Measurements from ENCODE around the gene PTPRT. TPM values are rescaled to one million over a fixed set of nuclear protein-coding genes. Genes with fewer than 3 reads are reported as not detected.

Gene PTPRT
- total and polyA plus RNA-seq, 2 donors = 0.09 to 1.9 TPM

GRCh38 chr20:42475773-42476172, 713.9 kb downstream of the PTPRT start:
- no peak for DNase-seq (ENCODE audit: extremely low spot score)
- Histone ChIP-seq H3K4me1 (ENCODE audit: insufficient read depth) (no peaks in the 10 kb centered on the region), H3K4me3 (ENCODE audit: low read depth, low read length) (no peak overlapping the region), H3K36me3 (ENCODE audit: insufficient read depth) (no peaks in the 10 kb centered on the region), H3K27ac (ENCODE audit: low read depth) (no peak overlapping the region)
- WGBS = 91% methylated on average over 7 of the region's 7 CpGs

- H3K27ac ChIP-seq (ENCODE audit: low read depth) = no peak overlapping the region
- 58% methylated on average over 6 of the region's 6 CpGs for WGBS
- H3K4me1 ChIP-seq (ENCODE audit: insufficient read depth) = no peaks in the 10 kb centered on the region
- no peak for DNase-seq (ENCODE audit: extremely low spot score)
- H3K36me3 ChIP-seq (ENCODE audit: insufficient read depth) = no peaks in the 10 kb centered on the region
- H3K4me3 ChIP-seq (ENCODE audit: low read depth, low read length) = no peak overlapping the region
These were observed 715.1 kb downstream of the PTPRT start for GRCh38 chr20:42474646-42475045.

- Histone ChIP-seq H3K4me1 (ENCODE audit: insufficient read depth) (no peaks in the 10 kb centered on the region), H3K27ac (ENCODE audit: low read depth) (no peak overlapping the region), H3K4me3 (ENCODE audit: low read depth, low read length) (no peak overlapping the region), H3K36me3 (ENCODE audit: insufficient read depth) (no peaks in the 10 kb centered on the region)
- DNase-seq (ENCODE audit: extremely low spot score) = no peak
- 95% methylated on average over 19 of the region's 19 CpGs for WGBS
These were observed 717.5 kb downstream of the PTPRT start for GRCh38 chr20:42472198-42472597.

GRCh38 chr20:42461965-42462593, 727.6 kb downstream of the PTPRT start:
- Histone ChIP-seq H3K36me3 (ENCODE audit: insufficient read depth) (no peaks in the 10 kb centered on the region), H3K4me1 (ENCODE audit: insufficient read depth) (no peaks in the 10 kb centered on the region), H3K4me3 (ENCODE audit: low read depth, low read length) (no peak overlapping the region), H3K27ac (ENCODE audit: low read depth) (no peak overlapping the region)
- WGBS = 80% methylated on average over 2 of the region's 2 CpGs
- no peak for DNase-seq (ENCODE audit: extremely low spot score)

GRCh38 chr20:42461291-42461690, 728.4 kb downstream of the PTPRT start:
- Histone ChIP-seq H3K36me3 (ENCODE audit: insufficient read depth) (no peaks in the 10 kb centered on the region), H3K27ac (ENCODE audit: low read depth) (no peak overlapping the region)
- WGBS = 71% methylated on average over 2 of the region's 2 CpGs

GRCh38 chr20:42447270-42447669, 742.4 kb downstream of the PTPRT start:
- WGBS = 67% methylated on average over 2 of the region's 2 CpGs

More at GRCh38 chr20:42461291-42461690, 728.4 kb downstream of the PTPRT start:
- Histone ChIP-seq H3K4me3 (ENCODE audit: low read depth, low read length) (no peak overlapping the region), H3K4me1 (ENCODE audit: insufficient read depth) (no peaks in the 10 kb centered on the region)
- DNase-seq (ENCODE audit: extremely low spot score) = no peak

GRCh38 chr20:42444799-42445198, 744.9 kb downstream of the PTPRT start:
- no peak overlapping the region for H3K4me3 ChIP-seq (ENCODE audit: low read depth, low read length)
- no peaks in the 10 kb centered on the region for H3K36me3 ChIP-seq (ENCODE audit: insufficient read depth)
- no peak for DNase-seq (ENCODE audit: extremely low spot score)
- H3K4me1 ChIP-seq (ENCODE audit: insufficient read depth) = no peaks in the 10 kb centered on the region
- 85% methylated on average over 3 of the region's 3 CpGs for WGBS
- H3K27ac ChIP-seq (ENCODE audit: low read depth) = no peak overlapping the region

More at GRCh38 chr20:42447270-42447669, 742.4 kb downstream of the PTPRT start:
- no peak overlapping the region for H3K27ac ChIP-seq (ENCODE audit: low read depth)
- H3K4me3 ChIP-seq (ENCODE audit: low read depth, low read length) = no peak overlapping the region
- no peak for DNase-seq (ENCODE audit: extremely low spot score)
- H3K4me1 ChIP-seq (ENCODE audit: insufficient read depth) = no peaks in the 10 kb centered on the region
- H3K36me3 ChIP-seq (ENCODE audit: insufficient read depth) = no peaks in the 10 kb centered on the region

- DNase-seq (ENCODE audit: extremely low spot score) = no peak
- Histone ChIP-seq H3K27ac (ENCODE audit: low read depth) (no peak overlapping the region), H3K4me3 (ENCODE audit: low read depth, low read length) (no peak overlapping the region), H3K4me1 (ENCODE audit: insufficient read depth) (no peaks in the 10 kb centered on the region), H3K36me3 (ENCODE audit: insufficient read depth) (no peaks in the 10 kb centered on the region)
- WGBS = 85% methylated on average over 4 of the region's 4 CpGs
These were observed 746.5 kb downstream of the PTPRT start for GRCh38 chr20:42443200-42443599.

GRCh38 chr20:42442716-42443115, 747.0 kb downstream of the PTPRT start:
- WGBS = 76% methylated on average over 6 of the region's 6 CpGs
- Histone ChIP-seq H3K4me3 (ENCODE audit: low read depth, low read length) (no peak overlapping the region), H3K4me1 (ENCODE audit: insufficient read depth) (no peaks in the 10 kb centered on the region), H3K27ac (ENCODE audit: low read depth) (no peak overlapping the region), H3K36me3 (ENCODE audit: insufficient read depth) (no peaks in the 10 kb centered on the region)
- no peak for DNase-seq (ENCODE audit: extremely low spot score)

- Histone ChIP-seq H3K4me1 (ENCODE audit: insufficient read depth) (no peaks in the 10 kb centered on the region), H3K4me3 (ENCODE audit: low read depth, low read length) (no peak overlapping the region), H3K27ac (ENCODE audit: low read depth) (no peak overlapping the region), H3K36me3 (ENCODE audit: insufficient read depth) (no peaks in the 10 kb centered on the region)
- 67% methylated on average over 6 of the region's 6 CpGs for WGBS
- no peak for DNase-seq (ENCODE audit: extremely low spot score)
These were observed 747.8 kb downstream of the PTPRT start for GRCh38 chr20:42441864-42442331.

- 83% methylated on average over 11 of the region's 11 CpGs for WGBS
- Histone ChIP-seq H3K4me1 (ENCODE audit: insufficient read depth) (no peaks in the 10 kb centered on the region), H3K27ac (ENCODE audit: low read depth) (no peak overlapping the region), H3K4me3 (ENCODE audit: low read depth, low read length) (no peak overlapping the region), H3K36me3 (ENCODE audit: insufficient read depth) (no peaks in the 10 kb centered on the region)
- no peak for DNase-seq (ENCODE audit: extremely low spot score)
These were observed 748.4 kb downstream of the PTPRT start for GRCh38 chr20:42441196-42441863.

GRCh38 chr20:42435230-42435629, 754.5 kb downstream of the PTPRT start:
- Histone ChIP-seq H3K4me1 (ENCODE audit: insufficient read depth) (no peaks in the 10 kb centered on the region), H3K36me3 (ENCODE audit: insufficient read depth) (no peaks in the 10 kb centered on the region), H3K4me3 (ENCODE audit: low read depth, low read length) (no peak overlapping the region), H3K27ac (ENCODE audit: low read depth) (no peak overlapping the region)
- DNase-seq (ENCODE audit: extremely low spot score) = no peak
- 82% methylated on average over 1 of the region's 1 CpG for WGBS

- WGBS = 28% methylated on average over 6 of the region's 6 CpGs
- DNase-seq (ENCODE audit: extremely low spot score) = peak; percentile 23
- no peaks in the 10 kb centered on the region for H3K4me1 ChIP-seq (ENCODE audit: insufficient read depth)
- H3K27ac ChIP-seq (ENCODE audit: low read depth) = no peak overlapping the region
- no peak overlapping the region for H3K4me3 ChIP-seq (ENCODE audit: low read depth, low read length)
- no peaks in the 10 kb centered on the region for H3K36me3 ChIP-seq (ENCODE audit: insufficient read depth)
These were observed 757.0 kb downstream of the PTPRT start for GRCh38 chr20:42432496-42433334.

GRCh38 chr20:42430598-42430997, 759.1 kb downstream of the PTPRT start:
- DNase-seq (ENCODE audit: extremely low spot score) = no peak
- Histone ChIP-seq H3K4me1 (ENCODE audit: insufficient read depth) (no peaks in the 10 kb centered on the region), H3K4me3 (ENCODE audit: low read depth, low read length) (no peak overlapping the region), H3K27ac (ENCODE audit: low read depth) (no peak overlapping the region), H3K36me3 (ENCODE audit: insufficient read depth) (no peaks in the 10 kb centered on the region)
- 89% methylated on average over 2 of the region's 2 CpGs for WGBS

Measured in urinary bladder (tissue), 4 donors.